Measurements from ENCODE around the gene GPAM.
"Not testable (repeated sequence)": the region's sequence is repeated elsewhere in the genome, so short reads cannot be mapped to it uniquely, and the experiment has no call there.

Gene GPAM

GRCh38 chr10:112215342-112215774, 31.8 kb upstream of the GPAM start:
- DNase-seq (ENCODE audit: low spot score): no peak

GRCh38 chr10:112214298-112214926, 30.8 kb upstream of the GPAM start:
- DNase-seq (ENCODE audit: low spot score): no peak

DNA sequence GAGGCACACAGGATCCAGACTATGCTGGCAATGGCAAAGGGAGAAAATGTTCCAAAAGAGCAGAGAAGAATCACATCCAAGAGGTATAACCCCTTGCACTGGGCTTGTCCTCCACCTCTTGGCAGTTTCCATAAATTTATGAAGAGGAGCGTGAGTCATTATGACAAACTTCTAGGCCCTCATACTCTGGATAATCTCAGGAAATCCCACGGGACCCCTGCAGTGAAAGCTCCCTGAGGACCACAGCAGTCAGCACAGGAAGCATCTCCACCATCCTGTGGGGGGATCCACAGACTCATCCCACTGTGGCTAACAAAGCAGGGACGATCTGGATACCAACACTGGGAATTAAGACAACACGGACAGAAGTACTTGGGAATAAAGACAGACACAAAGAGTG, 30.3 kb upstream of the GPAM start:
- DNase-seq (ENCODE audit: low spot score): no peak

DNA sequence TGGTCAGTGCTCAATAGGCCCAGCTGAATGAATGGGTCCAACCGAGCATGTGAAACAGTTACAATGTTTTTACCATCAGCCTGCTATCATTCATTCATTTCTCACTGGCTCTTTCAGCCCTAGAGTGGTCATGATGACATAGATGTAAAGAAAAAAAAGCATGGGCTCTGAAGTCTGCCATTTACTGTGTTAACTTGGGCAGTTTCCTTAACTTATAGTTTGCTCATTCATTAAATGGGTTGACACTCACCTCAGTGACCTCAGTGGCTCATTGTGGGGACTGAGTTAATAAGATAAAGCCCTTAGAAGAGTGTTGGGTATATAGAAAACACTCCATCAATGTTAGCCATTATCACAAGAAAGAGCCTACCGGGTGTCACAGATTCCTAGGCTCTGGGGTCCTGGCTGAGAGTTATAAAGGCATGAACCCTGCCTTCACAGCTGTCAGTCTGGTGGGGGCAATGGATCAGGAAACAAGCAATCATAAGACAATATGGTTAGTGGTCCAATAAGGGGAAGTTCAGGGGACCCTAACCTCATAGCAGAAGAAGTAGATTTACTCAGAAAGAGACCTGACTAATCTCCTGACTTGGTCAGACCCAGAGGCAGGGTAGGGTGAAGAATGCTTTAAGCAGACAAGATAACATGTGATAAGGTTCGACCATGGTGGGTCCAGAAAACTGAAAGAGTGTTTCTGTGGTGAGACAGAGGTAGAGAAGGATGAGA, 29.7 kb upstream of the GPAM start:
- DNase-seq (ENCODE audit: low spot score): no peak

GRCh38 chr10:112210666-112211065, 27.1 kb upstream of the GPAM start:
- no peak for DNase-seq (ENCODE audit: low spot score)

- DNase-seq (ENCODE audit: low spot score): no peak
Observed at GRCh38 chr10:112209684-112210131, 26.1 kb upstream of the GPAM start.

DNA sequence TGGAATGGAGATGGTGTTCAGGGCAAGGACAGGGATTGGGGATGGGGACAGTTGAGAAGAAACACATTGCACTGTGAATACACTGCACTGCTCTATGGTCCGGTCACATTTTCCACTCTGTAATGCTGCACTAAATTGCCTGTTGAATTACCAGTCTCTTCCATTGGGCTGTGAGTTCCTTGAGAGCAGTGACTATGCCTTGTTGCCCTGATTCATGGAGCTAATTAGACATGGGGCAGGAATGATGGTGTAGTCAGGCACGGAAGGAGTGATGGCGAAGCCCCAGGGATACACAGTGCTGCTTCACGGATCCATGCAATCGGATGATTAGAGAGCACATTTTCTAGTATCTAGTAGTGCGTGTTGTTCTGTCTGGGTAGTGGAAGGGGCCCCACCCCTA, 25.4 kb upstream of the GPAM start:
- DNase-seq (ENCODE audit: low spot score): no peak

- no peak for DNase-seq (ENCODE audit: low spot score)
Observed at GRCh38 chr10:112208292-112208691, 24.7 kb upstream of the GPAM start.

- no peak for DNase-seq (ENCODE audit: low spot score)
Observed at GRCh38 chr10:112203328-112204076, 19.9 kb upstream of the GPAM start.

GRCh38 chr10:112202561-112203241, 19.1 kb upstream of the GPAM start:
- DNase-seq (ENCODE audit: low spot score): no peak

- DNase-seq (ENCODE audit: low spot score): no peak
Observed at GRCh38 chr10:112202076-112202475, 18.5 kb upstream of the GPAM start.

- DNase-seq (ENCODE audit: low spot score): no peak
Observed at GRCh38 chr10:112201334-112201733, 17.8 kb upstream of the GPAM start.

DNA sequence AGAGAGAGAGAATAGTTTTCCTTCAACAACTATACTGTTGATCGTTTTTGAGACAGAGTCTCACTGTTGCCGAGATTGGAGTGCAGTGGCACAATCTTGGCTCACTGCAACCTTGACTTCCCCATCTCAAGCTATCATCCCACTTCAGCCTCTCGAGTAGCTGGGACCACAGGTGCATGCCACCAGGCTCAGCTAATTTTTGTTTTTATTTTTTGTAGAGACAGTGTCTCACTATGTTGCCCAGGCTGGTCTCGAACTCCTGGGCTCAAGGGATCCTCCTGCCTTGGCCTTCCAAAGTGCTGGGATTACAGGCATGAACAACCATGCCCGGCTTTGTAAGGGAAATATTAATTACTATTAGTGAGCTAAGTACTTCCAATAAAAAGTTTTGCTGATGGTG, 16.7 kb upstream of the GPAM start:
- not testable (repeated sequence) for DNase-seq (ENCODE audit: low spot score)

- not testable (repeated sequence) for DNase-seq (ENCODE audit: low spot score)
Observed at GRCh38 chr10:112197662-112198061, 14.1 kb upstream of the GPAM start.

DNA sequence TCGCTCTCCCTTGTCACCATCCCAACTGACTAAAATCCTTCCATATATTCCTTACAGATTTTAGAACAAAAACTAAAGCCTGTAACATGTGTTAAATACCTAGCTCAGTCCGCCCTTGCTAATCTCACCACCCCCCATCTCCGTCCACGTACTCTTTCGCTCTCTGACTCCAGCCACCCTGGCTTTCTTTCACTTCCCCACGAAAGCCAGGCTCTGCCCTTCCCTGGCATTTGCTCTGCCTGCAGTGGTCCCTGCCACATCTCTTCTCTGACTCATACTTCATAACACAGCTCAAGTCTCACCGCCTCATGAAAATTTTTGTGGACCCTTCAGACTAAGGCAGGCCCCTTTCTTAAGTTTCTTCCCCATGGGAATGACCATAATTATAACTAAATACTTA, 11.7 kb upstream of the GPAM start:
- DNase-seq (ENCODE audit: low spot score): no peak

DNA sequence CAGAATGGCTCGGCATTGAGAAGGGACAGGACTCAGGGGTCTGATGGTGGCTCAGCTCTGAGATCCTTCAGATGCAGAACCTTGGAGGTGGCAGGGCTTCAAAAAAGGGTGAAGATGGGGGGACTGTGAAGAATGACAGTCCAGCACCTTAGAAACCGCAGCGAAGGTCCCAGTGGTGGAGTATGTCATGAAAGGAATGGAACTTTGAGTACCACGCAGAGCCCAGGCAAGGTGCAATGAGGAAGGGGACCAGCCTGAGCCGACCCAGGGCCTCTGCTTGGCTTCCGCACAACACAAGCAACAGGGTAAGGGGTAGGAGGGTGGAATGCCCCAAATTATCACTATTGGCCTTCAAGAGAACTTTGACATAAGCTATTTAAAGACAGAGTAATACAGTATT, 8.2 kb upstream of the GPAM start:
- DNase-seq (ENCODE audit: low spot score): no peak

DNA sequence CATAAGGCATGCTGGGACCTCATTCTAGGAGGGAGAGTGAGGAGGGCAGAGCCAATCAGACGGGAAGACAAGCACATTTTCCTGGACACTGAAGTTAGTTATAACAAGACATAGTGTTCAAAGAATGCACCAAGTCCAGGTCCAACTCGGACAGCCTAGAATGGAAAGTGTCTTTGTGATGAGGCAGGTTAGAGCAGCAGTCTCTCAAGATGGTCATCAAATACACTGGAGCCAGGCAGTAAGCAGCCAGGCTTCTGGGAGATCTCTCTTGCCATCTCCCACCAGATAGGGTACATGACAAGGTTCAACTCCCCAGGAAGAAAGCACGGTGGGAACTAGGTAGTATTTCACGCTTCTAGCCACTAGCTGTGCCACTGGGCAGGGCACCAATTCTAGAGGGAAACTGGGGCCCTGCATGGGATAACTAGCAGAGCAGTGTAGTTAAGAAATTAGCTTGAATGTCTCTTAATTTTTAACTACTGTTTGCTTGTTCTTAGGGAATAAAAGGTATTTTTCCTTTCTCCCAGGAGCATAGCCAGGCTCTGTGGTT, 7.6 kb upstream of the GPAM start:
- no peak for DNase-seq (ENCODE audit: low spot score)

DNA sequence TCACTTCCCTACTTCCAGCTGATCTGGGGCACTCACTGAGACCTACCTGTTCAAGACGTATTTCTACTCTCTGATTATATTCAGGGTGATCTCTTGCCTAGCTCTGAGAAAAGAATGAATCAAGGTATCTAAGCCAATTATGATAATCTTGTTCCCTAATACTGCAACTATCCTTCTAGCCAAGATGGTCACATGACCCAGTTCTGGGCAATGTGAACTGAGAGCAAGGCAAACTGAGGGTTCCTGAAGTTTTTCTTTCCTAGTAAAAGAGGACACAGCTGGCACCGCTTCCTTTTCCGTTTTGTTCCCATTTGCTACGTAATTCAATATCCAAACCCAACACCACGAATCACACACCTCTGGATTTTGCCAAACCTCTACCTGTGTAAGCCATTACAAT, 5.9 kb upstream of the GPAM start:
- DNase-seq (ENCODE audit: low spot score): no peak

- DNase-seq (ENCODE audit: low spot score): no peak
Observed at GRCh38 chr10:112187527-112187926, 4.0 kb upstream of the GPAM start.

GRCh38 chr10:112185959-112186358, 2.4 kb upstream of the GPAM start:
- DNase-seq (ENCODE audit: low spot score): no peak

DNA sequence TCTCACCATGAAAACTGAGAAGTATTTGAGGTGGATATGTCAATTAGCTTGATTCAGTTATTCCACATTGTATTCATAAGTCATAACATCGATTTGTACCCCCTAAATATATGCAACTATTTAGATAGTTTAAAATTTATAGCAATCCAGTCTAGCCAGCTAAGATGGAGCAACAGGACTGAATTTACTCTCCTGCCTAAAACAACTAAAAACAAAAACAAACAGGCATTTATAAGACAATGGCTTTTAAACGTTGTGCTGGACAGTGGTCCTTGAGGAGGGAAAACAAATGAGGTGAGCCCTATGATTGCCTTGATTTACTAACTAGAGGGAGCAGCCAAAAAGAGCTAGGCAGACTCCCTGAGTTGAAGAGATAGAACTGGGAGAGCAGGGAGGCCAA, 814 bp upstream of the GPAM start:
- DNase-seq (ENCODE audit: low spot score): no peak

- DNase-seq (ENCODE audit: low spot score): no peak
Observed at GRCh38 chr10:112184052-112184371, 447 bp upstream of the GPAM start.

All from hematopoietic multipotent progenitor cell treated with erythropoietin and hydrocortisone succinate and interleukin-3 and kit ligand, for 15 days (in vitro differentiated cells).